GM18870 (cell line): ENCODE data around the gene GNG12.

Experiments
- ATAC-seq: cut with Tn5 transposase; IDR thresholded peaks from one replicate; pipeline ENCODE4 v1.9.1; 2021; ENCODE audit warnings: moderate library complexity; ENCODE audit not compliant: unreplicated experiment

GNG12 gene

DNA sequence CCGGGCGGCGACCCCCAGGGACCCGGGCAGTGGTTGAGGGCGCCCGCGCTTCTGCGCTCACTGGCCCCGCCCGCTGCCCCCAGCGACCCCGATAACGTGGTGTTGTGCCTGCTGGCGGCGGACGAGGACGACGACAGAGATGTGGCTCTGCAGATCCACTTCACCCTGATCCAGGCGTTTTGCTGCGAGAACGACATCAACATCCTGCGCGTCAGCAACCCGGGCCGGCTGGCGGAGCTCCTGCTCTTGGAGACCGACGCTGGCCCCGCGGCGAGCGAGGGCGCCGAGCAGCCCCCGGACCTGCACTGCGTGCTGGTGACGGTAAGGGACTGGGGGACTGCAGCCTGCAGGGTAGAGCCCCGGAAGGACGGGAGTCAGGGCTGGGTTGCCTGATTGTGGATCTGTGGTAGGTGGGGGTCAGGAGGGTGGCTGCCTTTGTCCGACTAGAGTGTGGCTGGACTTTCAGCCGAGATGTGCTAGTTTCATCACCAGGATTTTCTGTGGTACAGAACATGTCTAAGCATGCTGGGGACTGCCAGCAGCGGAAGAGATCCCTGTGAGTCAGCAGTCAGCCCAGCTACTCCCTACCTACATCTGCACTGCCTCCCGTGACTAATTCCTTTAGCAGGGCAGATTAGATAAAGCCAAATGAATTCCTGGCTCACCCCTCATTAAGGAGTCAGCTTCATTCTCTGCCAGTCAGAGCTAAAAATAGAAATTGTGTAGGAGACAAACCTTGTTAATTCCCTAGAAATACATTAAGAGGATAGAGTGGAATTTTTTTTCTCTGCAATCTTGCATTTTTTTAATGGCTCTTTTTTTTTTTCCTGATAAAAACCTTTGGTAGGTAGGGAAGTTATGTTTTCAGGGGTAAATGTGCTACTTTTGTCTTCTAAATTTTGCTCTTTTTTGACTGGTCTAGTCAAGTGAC lies 146.7 kb downstream of the GNG12 start:
- ATAC-seq: peak; percentile 35

- ATAC-seq: no peak
These were observed 147.6 kb downstream of the GNG12 start for GRCh38 chr1:67685558-67686266.

DNA sequence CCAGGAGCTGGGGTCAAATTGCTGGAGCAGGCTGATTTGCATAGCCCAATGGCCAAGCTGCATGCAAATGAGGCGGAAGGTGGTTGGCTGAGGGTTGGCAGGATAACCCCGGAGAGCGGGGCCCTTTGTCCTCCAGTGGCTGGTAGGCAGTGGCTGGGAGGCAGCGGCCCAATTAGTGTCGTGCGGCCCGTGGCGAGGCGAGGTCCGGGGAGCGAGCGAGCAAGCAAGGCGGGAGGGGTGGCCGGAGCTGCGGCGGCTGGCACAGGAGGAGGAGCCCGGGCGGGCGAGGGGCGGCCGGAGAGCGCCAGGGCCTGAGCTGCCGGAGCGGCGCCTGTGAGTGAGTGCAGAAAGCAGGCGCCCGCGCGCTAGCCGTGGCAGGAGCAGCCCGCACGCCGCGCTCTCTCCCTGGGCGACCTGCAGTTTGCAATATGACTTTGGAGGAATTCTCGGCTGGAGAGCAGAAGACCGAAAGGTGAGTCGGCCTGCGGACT lies 148.2 kb downstream of the GNG12 start, which contains the start of gene GADD45A:
GADD45A (plus strand) TSS at position 135 of the 491 bp plus-strand sequence; CDS start at position 429, 294 bp downstream.
- peak; percentile 84 for ATAC-seq

DNA sequence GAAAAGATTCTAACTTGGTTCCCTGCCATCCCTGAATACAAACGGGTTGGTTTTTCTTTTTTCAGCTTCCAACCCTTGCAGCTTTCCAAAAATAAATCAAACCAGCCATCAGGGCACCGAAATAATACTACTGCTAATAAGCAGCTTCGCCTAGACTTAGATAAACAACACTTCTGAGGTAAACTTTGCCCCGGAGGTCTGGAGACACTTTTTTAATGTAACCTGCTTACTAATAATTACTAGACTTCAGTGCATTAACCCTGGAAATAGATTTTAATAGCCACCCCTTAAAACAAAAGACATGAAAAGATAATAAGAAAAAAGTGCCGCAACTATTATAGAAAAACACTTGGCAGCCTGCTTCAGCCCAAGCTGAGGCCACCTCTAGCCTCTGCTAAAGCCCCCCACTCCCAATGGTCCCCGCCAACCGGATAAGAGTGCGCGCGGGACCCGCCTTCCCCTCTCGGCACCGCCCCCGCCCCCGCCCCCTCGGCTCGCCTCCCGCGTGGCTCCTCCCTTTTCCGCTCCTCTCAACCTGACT lies 148.7 kb downstream of the GNG12 start:
- no peak for ATAC-seq

- no peak for ATAC-seq
These were observed 149.3 kb downstream of the GNG12 start for GRCh38 chr1:67683766-67684525.

DNA sequence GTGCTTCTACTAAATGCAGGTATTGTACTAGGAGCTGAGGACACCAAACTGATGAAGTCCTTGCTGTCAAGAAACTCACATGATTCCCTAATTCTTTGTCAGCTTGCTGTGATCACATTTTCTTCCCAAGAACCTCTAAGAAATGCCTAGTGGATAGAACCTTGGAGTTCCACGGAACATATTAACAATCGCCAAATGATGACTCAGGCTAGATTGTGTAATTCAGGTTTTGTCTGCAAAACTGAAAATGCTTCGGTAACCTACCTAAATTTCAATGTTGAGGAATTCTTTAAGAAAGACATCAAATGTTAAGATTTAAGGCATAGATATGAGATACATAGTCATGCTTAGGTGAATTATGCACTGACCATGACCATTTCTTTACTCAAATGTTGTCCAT lies 150.0 kb downstream of the GNG12 start:
- no peak for ATAC-seq

- ATAC-seq: no peak
These were observed 150.5 kb downstream of the GNG12 start for GRCh38 chr1:67682659-67683197.

- ATAC-seq: no peak
These were observed 152.8 kb downstream of the GNG12 start for GRCh38 chr1:67680486-67680885.

DNA sequence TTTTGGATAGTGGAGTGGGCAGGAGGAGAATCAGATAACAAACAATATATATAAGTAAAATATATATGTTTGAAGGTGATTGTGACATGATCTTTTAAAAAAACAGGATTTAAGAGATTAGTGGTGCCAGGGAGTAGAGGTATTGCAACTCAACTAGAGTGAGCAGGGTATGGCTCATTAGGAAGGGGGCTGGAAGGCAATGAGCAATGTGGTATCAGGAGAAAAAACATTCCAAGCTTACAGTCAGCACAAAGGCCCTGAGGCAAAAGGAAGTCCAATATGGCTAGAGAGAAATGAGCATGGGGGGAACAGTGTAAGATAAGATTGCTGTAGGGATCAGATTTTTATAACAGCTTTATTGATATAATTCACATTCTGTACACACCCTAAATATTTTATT lies 153.6 kb downstream of the GNG12 start:
- no peak for ATAC-seq

- ATAC-seq: no peak
These were observed 155.3 kb downstream of the GNG12 start for GRCh38 chr1:67677930-67678329.

GRCh38 chr1:67677408-67677807 lies 155.9 kb downstream of the GNG12 start:
- no peak for ATAC-seq

- ATAC-seq: no peak
These were observed 156.3 kb downstream of the GNG12 start for GRCh38 chr1:67676946-67677345.

- ATAC-seq: no peak
These were observed 157.0 kb downstream of the GNG12 start for GRCh38 chr1:67676287-67676686.

- ATAC-seq: peak; percentile 79
These were observed 157.5 kb downstream of the GNG12 start for GRCh38 chr1:67675800-67676199.

- no peak for ATAC-seq
These were observed 158.8 kb downstream of the GNG12 start for GRCh38 chr1:67674260-67675011.

- no peak for ATAC-seq
These were observed 159.6 kb downstream of the GNG12 start for GRCh38 chr1:67673468-67674201.

DNA sequence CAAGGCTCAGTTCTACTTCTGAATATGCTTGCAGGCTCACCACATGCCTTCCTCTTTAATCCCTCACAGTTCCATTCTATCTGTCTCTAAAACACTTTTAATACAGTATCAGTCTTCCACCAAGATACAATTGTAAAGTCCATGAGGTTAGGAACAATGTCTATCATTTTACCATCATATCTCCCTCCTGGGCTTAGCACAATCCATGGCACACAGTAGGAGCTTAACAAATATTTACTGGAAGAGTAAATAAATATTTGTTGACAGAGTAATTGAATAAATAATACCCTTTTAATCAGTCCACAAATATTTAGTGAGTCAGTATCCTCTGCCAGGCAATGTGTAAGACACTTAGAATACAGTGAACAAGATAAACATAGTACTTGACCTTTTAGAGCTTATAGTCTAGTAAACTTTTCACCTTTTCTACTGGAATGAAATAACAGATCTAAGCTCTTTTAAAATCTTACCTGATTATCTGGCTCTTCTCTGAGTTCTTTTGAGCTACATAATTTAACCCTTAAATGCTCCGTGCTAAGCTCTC lies 160.9 kb downstream of the GNG12 start:
- no peak for ATAC-seq

DNA sequence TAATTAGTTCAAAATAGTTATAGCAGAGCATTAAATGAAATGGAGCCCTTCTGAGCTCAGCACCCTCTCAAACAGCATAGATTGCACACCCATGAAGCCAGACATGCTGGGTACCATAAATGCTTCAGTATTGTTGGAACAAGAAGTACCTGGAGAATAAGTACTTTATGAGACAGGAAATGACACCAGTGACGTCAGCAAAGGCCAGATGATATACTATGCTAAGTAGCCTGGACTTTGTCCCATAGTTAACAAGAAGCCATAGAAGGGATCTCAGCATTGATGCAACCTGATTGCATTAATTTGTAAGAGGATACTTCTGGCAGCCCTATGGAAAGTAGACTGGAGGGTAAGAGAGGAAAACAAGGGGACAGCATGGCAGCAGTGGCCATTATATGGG lies 164.6 kb downstream of the GNG12 start:
- no peak for ATAC-seq

DNA sequence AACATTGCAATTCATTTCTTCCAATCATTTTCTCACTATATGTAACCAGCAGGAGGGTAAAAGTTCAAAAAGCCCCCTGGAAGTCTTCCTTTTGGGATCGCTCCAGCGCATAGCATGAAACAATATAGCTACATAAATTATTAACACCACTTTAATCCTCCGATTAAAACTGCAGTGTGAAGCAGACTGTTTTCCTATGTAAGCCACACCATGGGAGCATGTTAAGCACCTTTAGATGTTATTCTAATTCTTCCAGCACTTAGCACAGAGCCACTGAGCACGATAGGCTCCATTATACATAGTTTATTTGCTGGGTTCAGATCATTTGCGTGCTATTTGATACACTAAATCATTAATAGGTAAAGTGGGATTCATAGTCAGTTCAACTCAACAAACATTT lies 166.6 kb downstream of the GNG12 start:
- ATAC-seq: no peak
